ENCODE data around the gene RCAN3. TPM values are rescaled to one million over a fixed set of nuclear protein-coding genes. Genes with fewer than 3 reads are reported as not detected.

The RCAN3 gene
- total RNA-seq, 1 experiment from 2014 or later: 10.2 TPM

DNA sequence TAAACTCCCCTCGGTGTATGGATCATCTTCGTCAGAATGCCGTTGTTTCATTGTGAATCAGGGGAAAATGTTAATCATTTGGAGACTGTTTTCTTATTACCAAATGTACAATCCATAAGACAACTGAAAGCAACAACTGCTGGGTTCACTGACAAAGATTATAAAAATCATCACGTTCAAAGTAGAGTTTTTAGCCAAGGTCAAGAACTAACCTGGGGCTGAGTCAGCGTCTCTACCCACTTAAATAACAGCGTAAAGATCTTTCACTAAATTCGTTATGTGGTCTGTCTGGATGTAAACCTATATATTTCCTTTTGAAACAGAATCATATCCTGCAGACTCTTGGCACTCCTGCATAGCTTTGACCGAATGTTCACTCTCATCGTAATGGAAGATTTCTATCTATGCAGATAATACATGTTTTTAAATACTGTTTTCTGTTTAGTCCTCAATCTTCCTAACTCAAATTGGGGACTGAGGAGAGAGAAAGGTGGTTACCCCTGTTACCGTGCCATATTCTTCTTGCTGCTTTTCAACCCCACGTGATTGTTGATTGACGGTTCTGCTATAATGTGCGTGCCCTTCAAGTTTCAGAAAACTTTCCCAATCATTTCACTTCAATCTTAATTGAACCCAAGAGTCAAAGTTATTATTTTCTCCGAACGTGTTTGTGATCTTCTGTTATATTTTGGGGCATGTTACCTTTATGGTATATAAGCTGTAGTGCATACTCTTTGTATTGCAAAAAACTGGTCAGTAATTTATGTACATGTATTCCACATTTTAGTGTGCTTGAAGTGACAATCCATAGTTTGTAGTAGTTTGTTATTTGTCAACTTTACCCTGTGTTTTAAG, 37.6 kb downstream of the RCAN3 start:
- Mint-ChIP-seq H3K4me3 (ENCODE audit: unreplicated experiment) (no peak overlapping the region), H3K27ac (ENCODE audit: unreplicated experiment) (no peak overlapping the region)
- TF ChIP-seq, protein P1, sequence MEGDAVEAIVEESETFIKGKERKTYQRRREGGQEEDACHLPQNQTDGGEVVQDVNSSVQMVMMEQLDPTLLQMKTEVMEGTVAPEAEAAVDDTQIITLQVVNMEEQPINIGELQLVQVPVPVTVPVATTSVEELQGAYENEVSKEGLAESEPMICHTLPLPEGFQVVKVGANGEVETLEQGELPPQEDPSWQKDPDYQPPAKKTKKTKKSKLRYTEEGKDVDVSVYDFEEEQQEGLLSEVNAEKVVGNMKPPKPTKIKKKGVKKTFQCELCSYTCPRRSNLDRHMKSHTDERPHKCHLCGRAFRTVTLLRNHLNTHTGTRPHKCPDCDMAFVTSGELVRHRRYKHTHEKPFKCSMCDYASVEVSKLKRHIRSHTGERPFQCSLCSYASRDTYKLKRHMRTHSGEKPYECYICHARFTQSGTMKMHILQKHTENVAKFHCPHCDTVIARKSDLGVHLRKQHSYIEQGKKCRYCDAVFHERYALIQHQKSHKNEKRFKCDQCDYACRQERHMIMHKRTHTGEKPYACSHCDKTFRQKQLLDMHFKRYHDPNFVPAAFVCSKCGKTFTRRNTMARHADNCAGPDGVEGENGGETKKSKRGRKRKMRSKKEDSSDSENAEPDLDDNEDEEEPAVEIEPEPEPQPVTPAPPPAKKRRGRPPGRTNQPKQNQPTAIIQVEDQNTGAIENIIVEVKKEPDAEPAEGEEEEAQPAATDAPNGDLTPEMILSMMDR (IDR thresholded peaks at IDR 0.05; ENCODE audit: insufficient read depth in 1 of 2, low read depth in 1 of 2, low read length in 1 of 2, severe bottlenecking in 1 of 2, unreplicated experiment in 1 of 2): no peak

DNA sequence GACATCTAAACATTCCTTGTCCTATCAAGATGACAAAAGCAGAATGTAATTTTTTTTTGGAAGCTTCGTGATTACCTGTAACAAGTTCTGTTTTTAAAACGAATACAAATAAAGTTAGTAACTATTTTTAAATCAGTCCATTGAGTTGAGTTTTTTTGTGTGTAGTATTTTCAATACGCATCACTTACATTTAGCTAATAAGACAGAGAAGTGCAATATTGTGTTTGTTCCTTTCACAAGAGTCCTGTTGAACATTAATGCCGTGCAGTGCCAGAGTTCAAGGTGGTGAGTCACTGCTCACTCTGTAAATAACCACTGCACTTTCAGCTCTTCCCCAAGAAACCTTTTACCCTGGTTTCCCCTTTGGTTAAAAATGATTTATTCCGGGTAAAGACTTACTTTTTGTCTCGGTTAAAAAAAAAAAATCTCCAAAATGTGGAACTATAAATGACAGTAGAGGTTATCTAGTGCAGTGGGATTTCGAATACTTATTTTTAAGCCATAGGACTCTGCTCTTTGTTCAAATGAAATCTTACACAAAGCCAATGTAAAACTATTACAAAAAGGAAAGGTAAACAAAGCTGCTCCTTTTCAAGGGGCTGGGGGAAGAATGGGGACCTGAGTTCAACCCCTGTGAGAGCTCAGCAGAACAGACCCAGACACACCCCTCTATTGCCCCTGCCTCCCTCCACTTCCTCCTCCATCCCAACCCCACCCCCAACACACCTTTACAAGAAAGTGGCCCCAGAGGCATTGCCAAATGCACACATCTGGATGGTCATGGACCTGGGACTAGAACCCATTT, 38.5 kb downstream of the RCAN3 start:
- ChIA-PET CTCF (interaction anchor here (0.6 to 2.1 kb wide), 11 partner anchors 25 to 342 kb away, joined by 3 to 13 read pairs (median 4); partner anchors contain the start of genes NIPAL3 and RCAN3), POLR2A (interaction anchor here (0.7 kb wide), 1 partner anchor 381 kb away, joined by 5 read pairs; no protein-coding TSS in a partner anchor)
- H3K27me3 ChIP-seq (replicated peaks; ENCODE audit: control insufficient read depth, insufficient read depth, low read length): no peaks in the 10 kb centered on the region
- Mint-ChIP-seq H3K27ac (ENCODE audit: unreplicated experiment) (no peak overlapping the region), H3K9me3 (ENCODE audit: unreplicated experiment) (no peaks in the 10 kb centered on the region), H3K27me3 (ENCODE audit: insufficient read depth, unreplicated experiment) (no peaks in the 10 kb centered on the region), H3K4me1 (ENCODE audit: low read depth, unreplicated experiment) (peaks cover 26% of the 10 kb centered on the region), H3K36me3 (ENCODE audit: insufficient read depth, unreplicated experiment) (no peaks in the 10 kb centered on the region), H3K4me3 (ENCODE audit: unreplicated experiment) (peak overlapping the region; percentile 44)
- no peaks in the 10 kb centered on the region for H3K9me3 ChIP-seq
- intact Hi-C loops (cut with micrococcal nuclease; ENCODE audit: unreplicated experiment): loop anchor here (1.0 to 5.0 kb wide), 3 partner anchors 27 to 46 kb away; partner anchors contain the start of gene RCAN3
- DNase-seq: peak; percentile 52 to 64
- TF ChIP-seq, protein P1 (IDR thresholded peaks at IDR 0.05; ENCODE audit: insufficient read depth in 1 of 2, low read depth in 1 of 2, low read length in 1 of 2, severe bottlenecking in 1 of 2, unreplicated experiment in 1 of 2): no peak
- no TSS peak for BruUV-seq (replicated peaks)
- H3K4me1 ChIP-seq: peaks cover 47% of the 10 kb centered on the region
- no peak overlapping the region for H3K4me3 ChIP-seq (ENCODE audit: low read depth, low read length)
- H3K36me3 ChIP-seq (ENCODE audit: control insufficient read depth, insufficient read depth, low read length): no peaks in the 10 kb centered on the region

More for the DNA sequence above, 37.6 kb downstream of the RCAN3 start:
- Mint-ChIP-seq H3K9me3 (ENCODE audit: unreplicated experiment) (no peaks in the 10 kb centered on the region), H3K27me3 (ENCODE audit: insufficient read depth, unreplicated experiment) (no peaks in the 10 kb centered on the region), H3K4me1 (ENCODE audit: low read depth, unreplicated experiment) (peaks cover 21% of the 10 kb centered on the region), H3K36me3 (ENCODE audit: insufficient read depth, unreplicated experiment) (no peaks in the 10 kb centered on the region)
- CTCF ChIA-PET: interaction anchor here (0.6 to 2.1 kb wide), 7 partner anchors 28 to 341 kb away, joined by 3 to 13 read pairs (median 5); partner anchors contain the start of genes NIPAL3 and RCAN3
- H3K9me3 ChIP-seq: no peaks in the 10 kb centered on the region
- no peaks in the 10 kb centered on the region for H3K36me3 ChIP-seq (ENCODE audit: control insufficient read depth, insufficient read depth, low read length)
- POLR2A ChIA-PET: no interaction called here
- intact Hi-C loops (cut with micrococcal nuclease; ENCODE audit: unreplicated experiment): loop anchor here (5.0 kb wide), 1 partner anchor 47 kb away; no protein-coding TSS in a partner anchor
- H3K27me3 ChIP-seq (replicated peaks; ENCODE audit: control insufficient read depth, insufficient read depth, low read length): no peaks in the 10 kb centered on the region
- no peak for DNase-seq
- BruUV-seq (replicated peaks): no TSS peak
- peaks cover 48% of the 10 kb centered on the region for H3K4me1 ChIP-seq
- H3K4me3 ChIP-seq (ENCODE audit: low read depth, low read length): no peak overlapping the region

All from Caco-2 (cell line).